Inferior parietal cortex (tissue), 1 donor: ENCODE data around the gene TUBGCP6.
"Not testable (repeated sequence)": the region's sequence is repeated elsewhere in the genome, so short reads cannot be mapped to it uniquely, and the experiment has no call there.

Experiments used
- DNase-seq: peaks from one replicate; pipeline ENCODE4 v3.0.0-alpha.2; 2016; ENCODE audit errors: extremely low spot score

Gene TUBGCP6

GRCh38 chr22:50278956-50279619 lies 34.3 kb upstream of the TUBGCP6 start:
- no peak for DNase-seq

GRCh38 chr22:50278461-50278860 lies 33.6 kb upstream of the TUBGCP6 start:
- no peak for DNase-seq

GRCh38 chr22:50277761-50278160 lies 32.9 kb upstream of the TUBGCP6 start:
- DNase-seq: no peak

- peak; percentile 77 for DNase-seq
Measured at GRCh38 chr22:50276143-50276542, 31.3 kb upstream of the TUBGCP6 start.

GRCh38 chr22:50275181-50276055 lies 30.6 kb upstream of the TUBGCP6 start:
- no peak for DNase-seq

GRCh38 chr22:50274771-50275170 lies 29.9 kb upstream of the TUBGCP6 start:
- no peak for DNase-seq

- peak; percentile 40 for DNase-seq
Measured at GRCh38 chr22:50274311-50274710, 29.5 kb upstream of the TUBGCP6 start.

- DNase-seq: not testable (repeated sequence)
Measured at GRCh38 chr22:50273781-50274180, 29.0 kb upstream of the TUBGCP6 start.

- DNase-seq: not testable (repeated sequence)
Measured at GRCh38 chr22:50273352-50273751, 28.5 kb upstream of the TUBGCP6 start.

GRCh38 chr22:50272044-50272802 lies 27.4 kb upstream of the TUBGCP6 start:
- DNase-seq: no peak

- DNase-seq: no peak
Measured at GRCh38 chr22:50271519-50271970, 26.7 kb upstream of the TUBGCP6 start.

GRCh38 chr22:50270666-50271394 lies 26.0 kb upstream of the TUBGCP6 start:
- DNase-seq: no peak

- no peak for DNase-seq
Measured at GRCh38 chr22:50269970-50270665, 25.3 kb upstream of the TUBGCP6 start, which contains the start of gene MAPK11. Gene MAPK11, minus strand, starts transcription at chr22:50270380. Its CDS starts 88 bp downstream, at chr22:50270292.

GRCh38 chr22:50269573-50269969 lies 24.7 kb upstream of the TUBGCP6 start:
- no peak for DNase-seq

GRCh38 chr22:50268655-50269113 lies 23.9 kb upstream of the TUBGCP6 start:
- DNase-seq: no peak

GRCh38 chr22:50267591-50268390 lies 23.0 kb upstream of the TUBGCP6 start:
- DNase-seq: no peak

GRCh38 chr22:50266994-50267393 lies 22.2 kb upstream of the TUBGCP6 start:
- no peak for DNase-seq

GRCh38 chr22:50264946-50265669 lies 20.3 kb upstream of the TUBGCP6 start:
- no peak for DNase-seq

GRCh38 chr22:50264104-50264745 lies 19.4 kb upstream of the TUBGCP6 start:
- no peak for DNase-seq
